GDM1 (cell line): ENCODE measurements around the gene SGSM2.

Source experiments
- DNase-seq: peaks from one replicate; lab custom pipeline; 2025; lab: John Stamatoyannopoulos, UW

SGSM2 gene

DNA sequence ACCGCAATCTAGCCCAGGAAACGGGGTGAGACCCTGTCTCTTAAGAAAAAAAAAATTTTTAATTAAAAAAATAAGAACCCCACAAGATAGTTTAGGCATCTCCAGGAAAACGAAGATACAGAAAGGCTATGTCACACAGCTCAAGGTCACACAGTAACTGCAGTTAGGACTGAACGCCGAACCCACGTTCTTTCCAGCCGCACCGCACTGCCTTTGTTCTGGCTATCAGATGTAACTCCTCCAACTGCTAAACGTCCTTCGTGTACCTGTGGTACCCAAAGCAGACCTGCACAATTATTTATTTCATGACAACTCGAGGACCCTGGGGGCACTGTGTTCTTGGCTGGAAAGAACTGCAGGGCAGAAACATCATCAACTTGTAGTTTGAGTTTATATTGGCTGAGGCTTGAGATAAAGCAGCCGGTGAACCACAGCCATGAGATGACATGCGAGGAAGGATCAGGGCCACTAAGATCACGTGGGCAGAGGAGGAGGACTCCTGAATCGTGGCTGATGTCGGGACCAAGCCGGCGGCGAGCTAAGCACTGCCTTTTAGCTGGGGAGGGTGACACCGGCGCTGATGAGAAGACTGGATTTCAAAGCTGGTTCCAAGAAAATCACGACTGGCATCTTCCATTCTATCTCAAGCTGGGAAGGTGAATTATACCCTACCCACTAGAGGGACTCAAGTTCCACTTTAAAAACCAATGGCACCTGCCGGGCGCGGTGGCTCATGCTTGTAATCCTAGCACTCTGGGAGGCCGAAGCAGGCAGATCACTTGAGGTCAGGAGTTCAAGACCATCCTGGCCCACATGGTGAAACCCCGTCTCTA is 84.2 kb downstream of the SGSM2 start:
- no peak for DNase-seq

DNA sequence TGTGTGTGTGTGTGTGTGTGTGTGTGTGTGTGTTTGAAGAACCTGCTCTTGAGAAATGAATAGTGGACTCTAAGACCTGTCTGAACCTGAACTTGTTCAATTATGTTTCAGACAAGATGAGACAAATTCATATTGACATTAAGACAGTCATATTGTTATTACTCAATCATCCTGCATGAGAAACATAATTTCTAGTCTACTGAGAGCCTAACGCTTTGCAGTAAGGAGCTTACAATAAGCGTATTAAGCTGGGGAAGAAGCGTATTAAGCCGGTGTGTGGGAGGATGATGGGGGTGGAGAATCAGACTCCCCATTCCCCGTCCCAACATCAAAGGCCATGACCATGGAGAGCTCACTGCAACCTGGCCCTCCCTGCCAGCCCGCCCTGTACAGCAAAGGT is 86.0 kb downstream of the SGSM2 start:
- no peak for DNase-seq

DNA sequence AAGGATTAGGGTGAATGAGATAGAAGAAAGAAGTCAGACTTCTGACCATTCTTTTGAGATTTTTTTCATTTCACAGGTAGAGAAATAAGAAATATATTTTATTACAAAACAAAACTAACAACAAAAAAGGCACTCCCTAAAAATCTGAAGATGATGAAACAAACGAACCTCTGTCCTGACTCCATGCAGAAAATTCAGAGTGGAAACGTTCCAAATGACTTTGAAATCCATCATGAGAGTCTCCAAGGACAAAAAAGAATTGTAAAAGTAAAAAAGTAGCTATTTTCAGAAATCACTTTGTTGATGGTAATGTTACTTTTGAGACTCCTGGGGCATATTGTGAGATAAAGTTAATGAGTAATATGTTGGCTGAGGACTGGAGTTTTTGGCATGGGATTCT is 89.9 kb downstream of the SGSM2 start:
- DNase-seq: no peak

GRCh38 chr17:2427910-2428309 is 90.6 kb downstream of the SGSM2 start:
- DNase-seq: no peak
